Nephron (organoid): Measurements from ENCODE around the gene MARK1.

Experiments
- H3K27ac Mint-ChIP-seq, 3 experiments: 2 replicates each; pipeline ENCODE4 v1.8.0; 2020; ENCODE audit warnings: mixed read lengths in 3 of 3, mild to moderate bottlenecking in 2 of 3, moderate library complexity in 1 of 3
- H3K27me3 Mint-ChIP-seq: 2 replicates; pipeline ENCODE4 v1.8.0; 2021; ENCODE audit warnings: low read depth, mild to moderate bottlenecking, moderate library complexity, mixed read lengths
- H3K36me3 Mint-ChIP-seq: 2 replicates; pipeline ENCODE4 v1.8.0; 2020; ENCODE audit warnings: low read depth, mixed read lengths
- H3K4me1 Mint-ChIP-seq: 2 replicates; pipeline ENCODE4 v1.8.0; 2020; ENCODE audit warnings: mixed read lengths
- H3K4me3 Mint-ChIP-seq, 3 experiments: 2 replicates each; pipeline ENCODE4 v1.8.0; 2020; ENCODE audit warnings: mild to moderate bottlenecking in 3 of 3, mixed read lengths in 3 of 3, moderate library complexity in 2 of 3
- H3K9me3 Mint-ChIP-seq: 2 replicates; pipeline ENCODE4 v1.8.0; 2020; ENCODE audit warnings: mixed read lengths
- CTCF ChIP-seq, 3 experiments: fragments of 200-600 bp; sonication (generic); IDR thresholded peaks; one replicate each; pipeline ENCODE4 v1.5.0; 2021; ENCODE audit warnings: antibody characterized with exemption in 3 of 3; ENCODE audit not compliant: unreplicated experiment in 3 of 3

MARK1 gene

DNA sequence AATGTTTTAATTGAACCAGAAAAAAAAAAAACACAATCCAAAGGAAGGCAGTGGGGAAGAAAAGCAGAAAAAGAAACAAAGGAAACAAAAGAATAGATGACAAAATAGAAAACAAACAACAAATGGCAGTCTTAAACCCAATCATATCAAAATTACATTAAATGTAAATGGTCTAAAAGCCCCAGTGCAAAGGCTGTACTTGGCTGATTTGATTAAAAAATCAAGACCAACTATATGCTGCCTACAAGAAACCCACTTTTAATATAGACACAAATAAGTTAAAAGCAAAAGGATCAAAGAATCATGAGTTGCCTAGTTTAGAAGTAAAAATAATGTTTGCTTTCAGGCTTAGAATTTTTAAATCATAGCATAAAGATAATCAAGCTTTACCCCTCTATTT, 142.4 kb downstream of the MARK1 start:
- H3K4me1 Mint-ChIP-seq: no peaks in the 10 kb centered on the region
- TF ChIP-seq CTCF (IDR thresholded peaks at IDR 0.05; ENCODE audit: unreplicated experiment in 3 of 3): no peak
- H3K27me3 Mint-ChIP-seq: no peaks in the 10 kb centered on the region
- H3K4me3 Mint-ChIP-seq: no peak overlapping the region
- H3K9me3 Mint-ChIP-seq: peaks cover 16% of the 10 kb centered on the region
- H3K36me3 Mint-ChIP-seq: no peaks in the 10 kb centered on the region
- H3K27ac Mint-ChIP-seq: no peak overlapping the region

GRCh38 chr1:220673921-220674320, 146.0 kb downstream of the MARK1 start:
- Mint-ChIP-seq H3K36me3 (no peaks in the 10 kb centered on the region), H3K27me3 (no peaks in the 10 kb centered on the region), H3K27ac (no peak overlapping the region), H3K9me3 (peaks cover 9% of the 10 kb centered on the region), H3K4me1 (no peaks in the 10 kb centered on the region), H3K4me3 (no peak overlapping the region)
- no peak for TF ChIP-seq CTCF (IDR thresholded peaks at IDR 0.05; ENCODE audit: unreplicated experiment in 3 of 3)

GRCh38 chr1:220677251-220677650, 149.3 kb downstream of the MARK1 start:
- Mint-ChIP-seq H3K27ac (no peak overlapping the region), H3K36me3 (no peaks in the 10 kb centered on the region), H3K4me1 (no peaks in the 10 kb centered on the region), H3K4me3 (no peak overlapping the region), H3K27me3 (no peaks in the 10 kb centered on the region), H3K9me3 (no peaks in the 10 kb centered on the region)
- no peak for TF ChIP-seq CTCF (IDR thresholded peaks at IDR 0.05; ENCODE audit: unreplicated experiment in 3 of 3)

GRCh38 chr1:220680085-220680687, 152.2 kb downstream of the MARK1 start:
- TF ChIP-seq CTCF (IDR thresholded peaks at IDR 0.05; ENCODE audit: unreplicated experiment in 3 of 3): peak; percentile 67 to 77 (median 73)
- H3K36me3 Mint-ChIP-seq: no peaks in the 10 kb centered on the region
- no peaks in the 10 kb centered on the region for H3K9me3 Mint-ChIP-seq
- no peak overlapping the region for H3K27ac Mint-ChIP-seq
- no peak overlapping the region for H3K4me3 Mint-ChIP-seq
- H3K27me3 Mint-ChIP-seq: no peaks in the 10 kb centered on the region
- H3K4me1 Mint-ChIP-seq: no peaks in the 10 kb centered on the region

- Mint-ChIP-seq H3K27me3 (peaks cover 2% of the 10 kb centered on the region), H3K27ac (no peak overlapping the region), H3K4me1 (no peaks in the 10 kb centered on the region), H3K4me3 (no peak overlapping the region), H3K9me3 (no peaks in the 10 kb centered on the region), H3K36me3 (no peaks in the 10 kb centered on the region)
- no peak for TF ChIP-seq CTCF (IDR thresholded peaks at IDR 0.05; ENCODE audit: unreplicated experiment in 3 of 3)
Observed at GRCh38 chr1:220681220-220681880, 153.4 kb downstream of the MARK1 start.
